ENCODE measurements around the gene TRPM4. TPM values are rescaled to one million over a fixed set of nuclear protein-coding genes. Genes with fewer than 3 reads are reported as not detected.

The TRPM4 gene
- total and polyA plus RNA-seq, 2 of the 13 experiments (the other 11 are each of a cell fraction or from before 2014, with no cell fraction given) = 1.9 to 4.3 TPM

DNA sequence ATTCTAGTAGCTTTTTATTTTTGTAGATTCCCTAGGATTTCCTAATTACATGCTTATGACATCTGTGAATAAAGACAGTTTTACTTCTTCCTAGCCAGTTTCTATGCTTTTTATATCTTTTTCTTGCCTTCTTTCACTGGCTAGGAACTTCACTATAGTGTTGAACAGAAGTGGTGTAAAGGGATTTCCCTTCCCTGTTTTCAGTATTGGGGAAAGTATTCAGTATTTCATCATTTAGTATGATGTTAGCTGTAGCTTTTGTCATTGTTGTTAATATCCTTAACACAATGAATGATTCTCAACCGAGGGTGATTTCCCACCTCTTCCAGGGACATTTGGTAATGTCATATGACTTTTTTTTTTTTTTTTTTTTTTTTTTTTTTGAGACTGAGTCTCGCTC lies 90.1 kb downstream of the TRPM4 start:
- H3K27ac ChIP-seq (ENCODE audit: extremely low read length, insufficient read depth, low read length) = no peak overlapping the region
- no peak overlapping the region for H3K9ac ChIP-seq (ENCODE audit: insufficient read depth, low read depth, low read length)
- no peaks in the 10 kb centered on the region for H3K79me2 ChIP-seq (ENCODE audit: insufficient read depth, low read length)
- ATAC-seq (no peak), FAIRE-seq (no peak), DNase-seq (ENCODE audit: low spot score) (no peak)
- no peaks in the 10 kb centered on the region for H3K36me3 ChIP-seq (replicated peaks in 1 of 2; ENCODE audit: control insufficient read depth in 1 of 2, insufficient read depth in 2 of 2, low read length in 2 of 2)
- in situ Hi-C loops (cut with HindIII; ENCODE audit: extremely low pct_ligation_motif_present, low pct_unique_long_range_greater_than_20kb) (no loop called here), intact Hi-C loops (cut with micrococcal nuclease; ENCODE audit: unreplicated experiment) (no loop called here)
- H3K9me3 ChIP-seq (ENCODE audit: low read length) = 0 out of 2 replicates have a peak, but pooled peaks cover 6% of the 10 kb centered on the region
- H2AFZ ChIP-seq (ENCODE audit: low read length) = no peak overlapping the region
- POLR2A ChIA-PET = no interaction called here
- H4K20me1 ChIP-seq (ENCODE audit: insufficient read depth, low read length) = no peaks in the 10 kb centered on the region
- H3K4me1 ChIP-seq (ENCODE audit: insufficient read depth, low read length) = no peaks in the 10 kb centered on the region
- no peak overlapping the region for H3K4me2 ChIP-seq (ENCODE audit: low read depth, low read length)
- TF ChIP-seq, protein P1, sequence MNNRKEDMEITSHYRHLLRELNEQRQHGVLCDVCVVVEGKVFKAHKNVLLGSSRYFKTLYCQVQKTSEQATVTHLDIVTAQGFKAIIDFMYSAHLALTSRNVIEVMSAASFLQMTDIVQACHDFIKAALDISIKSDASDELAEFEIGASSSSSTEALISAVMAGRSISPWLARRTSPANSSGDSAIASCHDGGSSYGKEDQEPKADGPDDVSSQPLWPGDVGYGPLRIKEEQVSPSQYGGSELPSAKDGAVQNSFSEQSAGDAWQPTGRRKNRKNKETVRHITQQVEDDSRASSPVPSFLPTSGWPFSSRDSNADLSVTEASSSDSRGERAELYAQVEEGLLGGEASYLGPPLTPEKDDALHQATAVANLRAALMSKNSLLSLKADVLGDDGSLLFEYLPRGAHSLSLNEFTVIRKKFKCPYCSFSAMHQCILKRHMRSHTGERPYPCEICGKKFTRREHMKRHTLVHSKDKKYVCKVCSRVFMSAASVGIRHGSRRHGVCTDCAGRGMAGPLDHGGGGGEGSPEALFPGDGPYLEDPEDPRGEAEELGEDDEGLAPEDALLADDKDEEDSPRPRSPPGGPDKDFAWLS (CRISPR knock-in tag; IDR thresholded peaks at IDR 0.05; ENCODE audit: borderline replicate concordance) = no peak
- TF ChIP-seq NFIB (CRISPR knock-in tag; IDR thresholded peaks at IDR 0.05; ENCODE audit: borderline replicate concordance) (no peak), HOXA3 (CRISPR knock-in tag; IDR thresholded peaks at IDR 0.05) (no peak), SP4 (CRISPR knock-in tag; IDR thresholded peaks at IDR 0.05) (no peak), TBX2 (CRISPR knock-in tag; IDR thresholded peaks at IDR 0.05; ENCODE audit: borderline replicate concordance) (no peak), RBM39 (IDR thresholded peaks at IDR 0.05; ENCODE audit: low read depth, low read length, poor library complexity, severe bottlenecking) (no peak), ZNF589 (CRISPR knock-in tag; conservative IDR thresholded peaks at IDR 0.05) (no peak)
- TF ChIP-seq, protein P2, sequence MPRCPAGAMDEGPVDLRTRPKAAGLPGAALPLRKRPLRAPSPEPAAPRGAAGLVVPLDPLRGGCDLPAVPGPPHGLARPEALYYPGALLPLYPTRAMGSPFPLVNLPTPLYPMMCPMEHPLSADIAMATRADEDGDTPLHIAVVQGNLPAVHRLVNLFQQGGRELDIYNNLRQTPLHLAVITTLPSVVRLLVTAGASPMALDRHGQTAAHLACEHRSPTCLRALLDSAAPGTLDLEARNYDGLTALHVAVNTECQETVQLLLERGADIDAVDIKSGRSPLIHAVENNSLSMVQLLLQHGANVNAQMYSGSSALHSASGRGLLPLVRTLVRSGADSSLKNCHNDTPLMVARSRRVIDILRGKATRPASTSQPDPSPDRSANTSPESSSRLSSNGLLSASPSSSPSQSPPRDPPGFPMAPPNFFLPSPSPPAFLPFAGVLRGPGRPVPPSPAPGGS (CRISPR knock-in tag; IDR thresholded peaks at IDR 0.05) = no peak
- TF ChIP-seq, protein P3, sequence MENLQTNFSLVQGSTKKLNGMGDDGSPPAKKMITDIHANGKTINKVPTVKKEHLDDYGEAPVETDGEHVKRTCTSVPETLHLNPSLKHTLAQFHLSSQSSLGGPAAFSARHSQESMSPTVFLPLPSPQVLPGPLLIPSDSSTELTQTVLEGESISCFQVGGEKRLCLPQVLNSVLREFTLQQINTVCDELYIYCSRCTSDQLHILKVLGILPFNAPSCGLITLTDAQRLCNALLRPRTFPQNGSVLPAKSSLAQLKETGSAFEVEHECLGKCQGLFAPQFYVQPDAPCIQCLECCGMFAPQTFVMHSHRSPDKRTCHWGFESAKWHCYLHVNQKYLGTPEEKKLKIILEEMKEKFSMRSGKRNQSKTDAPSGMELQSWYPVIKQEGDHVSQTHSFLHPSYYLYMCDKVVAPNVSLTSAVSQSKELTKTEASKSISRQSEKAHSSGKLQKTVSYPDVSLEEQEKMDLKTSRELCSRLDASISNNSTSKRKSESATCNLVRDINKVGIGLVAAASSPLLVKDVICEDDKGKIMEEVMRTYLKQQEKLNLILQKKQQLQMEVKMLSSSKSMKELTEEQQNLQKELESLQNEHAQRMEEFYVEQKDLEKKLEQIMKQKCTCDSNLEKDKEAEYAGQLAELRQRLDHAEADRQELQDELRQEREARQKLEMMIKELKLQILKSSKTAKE (CRISPR knock-in tag; IDR thresholded peaks at IDR 0.05; ENCODE audit: borderline replicate concordance) = no peak
- BruUV-seq (replicated peaks) = no TSS peak
- WGBS (ENCODE audit: low lambda C conversion rate) = 30% methylated on average over 2 of the region's 2 CpGs
- CTCF ChIA-PET (ENCODE audit: low intra/inter-chr PET ratio, low total read pairs) = no interaction called here
- no peak overlapping the region for H3K4me3 ChIP-seq (replicated peaks in 1 of 3; ENCODE audit: insufficient read depth in 1 of 3, low read depth in 2 of 3, low read length in 3 of 3)
- peaks cover 0 to 15% of the 10 kb centered on the region in 2 experiments; a peak in 4 of 5 replicates for H3K27me3 ChIP-seq (ENCODE audit: control insufficient read depth in 1 of 2, insufficient read depth in 2 of 2, low read length in 2 of 2)

Measured in HepG2 (cell line).